HCT116 (cell line): ENCODE results near the gene EEF1A2. TPM values are rescaled to one million over a fixed set of nuclear protein-coding genes. Genes with fewer than 3 reads are reported as not detected.

Experiments used
- ATAC-seq: fragments of 200-7000 bp; cut with Tn5 transposase; 2 replicates; pipeline ENCODE4 v1.9.1; 2020; ENCODE audit warnings: mild to moderate bottlenecking, moderate library complexity
- BruUV-seq: library from RNA; stranded (reverse); fragments of 400-500 nt; replicated peaks from 2 replicates; lab custom pipeline; 2021; lab: Mats Ljungman, UMichigan
- CTCF ChIA-PET: fragments of 300-600 bp; sonication (Branson Sonifier 250); formaldehyde crosslinking; loops from one replicate; lab custom pipeline; 2021; ENCODE audit warnings: antibody characterized with exemption; lab: Charles Lee
- POLR2A ChIA-PET: fragments of 300-600, 350-600 bp; sonication (Branson Sonifier 250); formaldehyde crosslinking; loops from one replicate; lab custom pipeline; 2021; ENCODE audit warnings: antibody characterized with exemption; lab: Charles Lee
- RAD21 ChIA-PET, 2 experiments: fragments of 300-600 bp; sonication (Branson Sonifier 250); formaldehyde crosslinking; loops; one replicate each; lab custom pipeline; 2023; ENCODE audit warnings: low total read pairs in 2 of 2; ENCODE audit not compliant: uncharacterized antibody in 2 of 2, unreplicated experiment in 2 of 2, low non-redundant PET in 1 of 2; lab: Charles Lee
- DNase-seq: peaks from one replicate; pipeline ENCODE4 v3.0.0-alpha.2; 2010; ENCODE audit warnings: low read depth, low spot score
- H2AFZ ChIP-seq: fragments of 200-600 bp; shearing (Covaris generic), sonication (generic); 2 replicates; pipeline ENCODE4 v1.6.1; 2017; ENCODE audit warnings: low read depth, mixed run types, mixed read lengths, antibody characterized with exemption, low read length; ENCODE audit not compliant: poor library complexity, severe bottlenecking
- H3K27ac ChIP-seq: 2 replicates; pipeline ENCODE4 v1.5.1; 2012; ENCODE audit warnings: low read depth, low read length
- H3K27me3 ChIP-seq: fragments of 200-600 bp; sonication (generic); 2 replicates; pipeline ENCODE4 v1.6.1; 2016; ENCODE audit warnings: mixed run types, low read length, mixed read lengths; ENCODE audit not compliant: insufficient read depth
- H3K36me3 ChIP-seq, 2 experiments: fragments of 200-500 bp in 1 of 2; fragments of 200-600 bp in 1 of 2; sonication (Bioruptor generic) in 1 of 2; sonication (generic) in 1 of 2; 2 replicates each; pipeline versions ENCODE4 v1.5.1 to v1.6.1; 2014 to 2016; ENCODE audit warnings: low read length in 2 of 2, inconsistent platforms in 1 of 2, mixed read lengths in 1 of 2, mixed run types in 1 of 2; ENCODE audit not compliant: insufficient read depth in 2 of 2, control insufficient read depth in 1 of 2
- H3K4me1 ChIP-seq, 2 experiments: fragments of 200-600 bp in 1 of 2; sonication (generic) in 1 of 2; 2 replicates each; pipeline versions ENCODE4 v1.5.1 to v1.6.1; 2012 to 2017; ENCODE audit warnings: low read length in 2 of 2, inconsistent platforms in 1 of 2, mild to moderate bottlenecking in 1 of 2, mixed read lengths in 1 of 2, mixed run types in 1 of 2, moderate library complexity in 1 of 2; ENCODE audit not compliant: insufficient read depth in 2 of 2, control insufficient read depth in 1 of 2
- H3K4me2 ChIP-seq: fragments of 200-600 bp; sonication (generic); 2 replicates; pipeline ENCODE4 v1.6.1; 2017; ENCODE audit warnings: mixed run types, low read length, mixed read lengths
- H3K4me3 ChIP-seq, 2 experiments: fragments of 200-600 bp in 1 of 2; sonication (generic) in 1 of 2; replicated peaks in 1 of 2; 2 replicates each; pipeline ENCODE4 v1.5.1; 2011 to 2016; ENCODE audit warnings: low read length in 2 of 2, control low read depth in 1 of 2, low read depth in 1 of 2, mild to moderate bottlenecking in 1 of 2, mixed read lengths in 1 of 2, mixed run types in 1 of 2
- H3K79me2 ChIP-seq: fragments of 200-600 bp; sonication (generic); 2 replicates; pipeline ENCODE4 v1.6.1; 2017; ENCODE audit warnings: mild to moderate bottlenecking, mixed run types, low read length, moderate library complexity, mixed read lengths; ENCODE audit not compliant: insufficient read depth
- H3K9ac ChIP-seq: fragments of 200-600 bp; sonication (generic); 2 replicates; pipeline ENCODE4 v1.6.1; 2016; ENCODE audit warnings: low read length, mixed read lengths
- H3K9me2 ChIP-seq: fragments of 200-600 bp; sonication (generic), shearing (Covaris generic); 2 replicates; pipeline ENCODE4 v1.6.1; 2017; ENCODE audit warnings: mixed run types, mild to moderate bottlenecking, moderate library complexity; ENCODE audit not compliant: insufficient read depth
- H3K9me3 ChIP-seq, 2 experiments: fragments of 200-500 bp in 1 of 2; fragments of 200-600 bp in 1 of 2; sonication (Bioruptor generic) in 1 of 2; sonication (generic) in 1 of 2; 2 replicates each; pipeline ENCODE4 v1.6.1; 2014 to 2017; ENCODE audit warnings: low read length in 2 of 2, mixed read lengths in 2 of 2, inconsistent platforms in 1 of 2, low read depth in 1 of 2, mild to moderate bottlenecking in 1 of 2, mixed run types in 1 of 2, moderate library complexity in 1 of 2; ENCODE audit not compliant: control insufficient read depth in 1 of 2, insufficient read depth in 1 of 2
- H4K20me1 ChIP-seq: fragments of 200-600 bp; sonication (generic), shearing (Covaris generic); 2 replicates; pipeline ENCODE4 v1.6.1; 2017; ENCODE audit warnings: mixed run types, mild to moderate bottlenecking, moderate library complexity; ENCODE audit not compliant: insufficient read depth
- ATF3 ChIP-seq: IDR thresholded peaks from 2 replicates; pipeline ENCODE4 v1.6.1; 2012
- CEBPB ChIP-seq: IDR thresholded peaks from 2 replicates; pipeline ENCODE4 v1.6.1; 2012; ENCODE audit warnings: low read depth
- CTCF ChIP-seq, 3 experiments: fragments of 200-600 bp in 1 of 3; sonication (generic) in 1 of 3; IDR thresholded peaks in 2 of 3; conservative IDR thresholded peaks in 1 of 3; 2 replicates each; pipeline ENCODE4 v1.5.1; 2012 to 2017; ENCODE audit warnings: low read depth in 2 of 3, low read length in 2 of 3, antibody characterized with exemption in 1 of 3, borderline replicate concordance in 1 of 3, control low read depth in 1 of 3, mild to moderate bottlenecking in 1 of 3, mixed read lengths in 1 of 3, mixed run types in 1 of 3, moderate library complexity in 1 of 3; ENCODE audit not compliant: insufficient read depth in 1 of 3
- EGR1 ChIP-seq: IDR thresholded peaks from 2 replicates; pipeline ENCODE4 v1.6.1; 2012; ENCODE audit warnings: low read depth
- ELF1 ChIP-seq: IDR thresholded peaks from 2 replicates; pipeline ENCODE4 v1.6.1; 2012; ENCODE audit warnings: low read depth, borderline replicate concordance
- EZH2 ChIP-seq: fragments of 200-600 bp; sonication (generic); IDR thresholded peaks from 2 replicates; pipeline ENCODE4 v1.6.1; 2017; ENCODE audit warnings: antibody characterized with exemption, mixed run types
- EZH2phosphoT487 ChIP-seq: fragments of 200-600 bp; IDR thresholded peaks from 2 replicates; pipeline ENCODE4 v1.6.1; 2018; ENCODE audit warnings: antibody characterized with exemption, borderline replicate concordance
- FOSL1 ChIP-seq: IDR thresholded peaks from 2 replicates; pipeline ENCODE4 v1.6.1; 2012; ENCODE audit warnings: low read depth
- POLR2A ChIP-seq: IDR thresholded peaks from 2 replicates; pipeline ENCODE4 v1.7.0; 2011; ENCODE audit warnings: borderline replicate concordance; ENCODE audit not compliant: insufficient read depth, insufficient read length; ENCODE audit errors: extremely low read depth
- POLR2AphosphoS5 ChIP-seq: IDR thresholded peaks from 2 replicates; pipeline ENCODE4 v1.6.1; 2011; ENCODE audit warnings: mild to moderate bottlenecking, low read depth, low read length, moderate library complexity
- RAD21 ChIP-seq: IDR thresholded peaks from 2 replicates; pipeline ENCODE4 v1.6.1; 2012; ENCODE audit warnings: low read depth, mild to moderate bottlenecking
- SIN3A ChIP-seq: IDR thresholded peaks from 2 replicates; pipeline ENCODE4 v1.6.1; 2012; ENCODE audit warnings: low read depth
- ZFX ChIP-seq: fragments of 450-650 bp; IDR thresholded peaks from 2 replicates; pipeline ENCODE4 v1.6.1; 2017
- ZNF274 ChIP-seq: fragments of 200-500 bp; sonication (Bioruptor generic); IDR thresholded peaks from 2 replicates; pipeline ENCODE4 v1.6.1; 2014; ENCODE audit warnings: mild to moderate bottlenecking, low read depth, low read length, inconsistent platforms
- intact Hi-C: fragments of 100-400 bp; cut with micrococcal nuclease; formaldehyde crosslinking; loops from 2 replicates; pipeline ENCODE4 v1.10.0; 2022
- total RNA-seq: library from RNA; stranded (reverse); gene quantifications from one replicate; pipeline ENCODE4 v1.2.1, GENCODE V29; 2021; ENCODE audit not compliant: unreplicated experiment
- TF ChIP-seq, protein P1 (sequence below): IDR thresholded peaks from 2 replicates; pipeline ENCODE4 v1.6.1; 2011; ENCODE audit warnings: mild to moderate bottlenecking, low read length, moderate library complexity; ENCODE audit not compliant: insufficient replicate concordance; ENCODE audit errors: extremely low read depth

EEF1A2 gene
- total RNA-seq, 1 experiment from 2014 or later: 454 TPM

DNA sequence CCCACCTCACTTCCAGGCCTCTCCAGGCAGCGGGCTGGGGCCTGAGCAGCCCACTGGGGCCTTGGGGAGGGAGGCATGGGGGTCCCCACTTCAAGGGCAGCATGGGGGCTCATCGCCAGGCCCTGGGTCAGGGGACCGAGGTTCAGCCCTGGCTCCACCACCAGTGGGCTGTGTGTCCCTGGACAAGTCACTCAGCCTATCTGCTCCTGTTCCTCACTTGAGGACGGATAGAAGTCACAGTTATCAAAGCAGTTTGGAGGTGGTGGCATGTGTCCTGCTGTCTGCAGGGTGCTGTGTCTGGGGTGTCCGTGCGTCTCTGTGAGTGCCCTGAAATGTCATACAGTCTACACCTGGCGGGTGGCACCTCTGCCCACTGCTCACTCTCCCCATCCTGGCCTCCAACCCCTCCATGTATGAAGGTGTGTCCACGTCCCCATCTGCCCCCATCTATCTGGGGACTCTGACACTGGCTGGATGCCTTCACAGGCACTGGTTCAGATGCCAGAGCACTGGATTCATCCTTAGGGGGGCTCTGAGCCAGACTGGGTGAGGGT is 3.6 kb downstream of the EEF1A2 start:
- RAD21 ChIA-PET: no interaction called here

More for the DNA sequence above, 3.6 kb downstream of the EEF1A2 start:
- ChIA-PET POLR2A (no interaction called here), CTCF (no interaction called here)
- no peaks in the 10 kb centered on the region for H3K9me3 ChIP-seq
- no peak overlapping the region for H3K4me2 ChIP-seq
- no peak for ATAC-seq
- no peaks in the 10 kb centered on the region for H3K9me2 ChIP-seq
- H4K20me1 ChIP-seq: no peaks in the 10 kb centered on the region
- peaks cover 17 to 31% of the 10 kb centered on the region in 2 experiments for H3K4me1 ChIP-seq
- H2AFZ ChIP-seq: no peak overlapping the region
- no peak overlapping the region for H3K4me3 ChIP-seq
- peaks cover 50% of the 10 kb centered on the region for H3K79me2 ChIP-seq
- TF ChIP-seq, protein P1, sequence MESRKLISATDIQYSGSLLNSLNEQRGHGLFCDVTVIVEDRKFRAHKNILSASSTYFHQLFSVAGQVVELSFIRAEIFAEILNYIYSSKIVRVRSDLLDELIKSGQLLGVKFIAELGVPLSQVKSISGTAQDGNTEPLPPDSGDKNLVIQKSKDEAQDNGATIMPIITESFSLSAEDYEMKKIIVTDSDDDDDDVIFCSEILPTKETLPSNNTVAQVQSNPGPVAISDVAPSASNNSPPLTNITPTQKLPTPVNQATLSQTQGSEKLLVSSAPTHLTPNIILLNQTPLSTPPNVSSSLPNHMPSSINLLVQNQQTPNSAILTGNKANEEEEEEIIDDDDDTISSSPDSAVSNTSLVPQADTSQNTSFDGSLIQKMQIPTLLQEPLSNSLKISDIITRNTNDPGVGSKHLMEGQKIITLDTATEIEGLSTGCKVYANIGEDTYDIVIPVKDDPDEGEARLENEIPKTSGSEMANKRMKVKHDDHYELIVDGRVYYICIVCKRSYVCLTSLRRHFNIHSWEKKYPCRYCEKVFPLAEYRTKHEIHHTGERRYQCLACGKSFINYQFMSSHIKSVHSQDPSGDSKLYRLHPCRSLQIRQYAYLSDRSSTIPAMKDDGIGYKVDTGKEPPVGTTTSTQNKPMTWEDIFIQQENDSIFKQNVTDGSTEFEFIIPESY: no peak
- TF ChIP-seq CEBPB: no peak
- TF ChIP-seq EGR1: no peak
- TF ChIP-seq FOSL1: no peak
- no peak for TF ChIP-seq SIN3A
- TF ChIP-seq ELF1: no peak
- no peak for TF ChIP-seq ZNF274
- no peak for TF ChIP-seq ATF3
- no peak for TF ChIP-seq EZH2phosphoT487
- TF ChIP-seq POLR2AphosphoS5: no peak
- no peak for TF ChIP-seq RAD21
- no peak for TF ChIP-seq EZH2
- no peak for TF ChIP-seq POLR2A
- no peak for TF ChIP-seq ZFX
- no peak for TF ChIP-seq CTCF (IDR thresholded peaks at IDR 0.05 in 2 of 3, conservative IDR thresholded peaks at IDR 0.05 in 1 of 3; ENCODE audit: borderline replicate concordance in 1 of 3, insufficient read depth in 1 of 3, low read depth in 2 of 3, low read length in 2 of 3)
- H3K9ac ChIP-seq: no peak overlapping the region
- H3K27ac ChIP-seq: no peak overlapping the region; the same call in 1 of the 2 replicates
- DNase-seq: no peak
- peaks cover 42 to 68% of the 10 kb centered on the region in 2 experiments for H3K36me3 ChIP-seq
- no TSS peak for BruUV-seq
- no peaks in the 10 kb centered on the region for H3K27me3 ChIP-seq
- intact Hi-C loops: no loop called here
